ENCODE data around the gene SKAP2. TPM values are rescaled to one million over a fixed set of nuclear protein-coding genes. Genes with fewer than 3 reads are reported as not detected.

Gene SKAP2
- polyA plus RNA-seq, 1 donor from 2014 or later, result 3.6 TPM

DNA sequence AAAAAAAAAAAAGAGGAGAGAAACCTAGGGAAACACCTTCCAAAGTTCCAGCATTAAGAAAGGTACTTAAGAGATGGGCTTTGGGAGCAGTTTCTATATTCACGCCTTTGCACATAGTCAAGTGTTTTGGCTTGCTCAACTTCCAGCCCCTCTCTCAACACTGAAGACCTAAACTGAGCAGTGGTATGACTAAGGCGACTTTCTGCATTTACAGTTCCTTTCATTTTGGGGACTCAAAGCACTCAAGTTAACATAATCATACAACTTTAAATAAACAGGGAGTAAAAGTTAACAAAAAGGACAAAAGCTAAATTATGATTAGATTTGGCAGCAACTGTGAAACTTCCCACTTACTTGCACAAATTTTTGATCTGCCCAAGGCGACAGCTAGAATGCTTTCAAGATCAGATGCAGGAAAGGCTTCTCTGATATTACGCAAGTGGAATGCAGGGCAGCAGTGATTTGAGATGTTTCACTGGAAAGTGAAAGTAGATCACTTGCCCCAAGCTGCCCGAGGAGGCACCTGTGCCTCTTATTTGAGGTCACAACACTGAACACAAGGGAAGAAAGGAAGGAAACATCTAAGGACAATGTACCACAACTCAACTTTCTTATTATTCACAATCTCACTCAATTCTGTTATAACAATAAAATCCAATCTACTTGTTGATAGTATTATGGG, 199.5 kb downstream of the SKAP2 start:
- peak overlapping the region; percentile 72 for H3K27ac ChIP-seq (ENCODE audit: low read length)
- no peak overlapping the region for H3K4me2 ChIP-seq (ENCODE audit: low read length)
- H3K27me3 ChIP-seq (ENCODE audit: insufficient read depth, low read depth, low read length), result no peaks in the 10 kb centered on the region
- no peaks in the 10 kb centered on the region for H3K79me2 ChIP-seq (replicated peaks; ENCODE audit: insufficient read depth, low read length)
- no peaks in the 10 kb centered on the region for H3F3A ChIP-seq (ENCODE audit: insufficient read depth, low read length, poor library complexity, severe bottlenecking)
- no peaks in the 10 kb centered on the region for H3K9me2 ChIP-seq (ENCODE audit: insufficient read depth, low read length)
- TF ChIP-seq TAF1 (IDR thresholded peaks at IDR 0.05; ENCODE audit: low read depth), result no peak
- no peak for TF ChIP-seq RAD21 (conservative IDR thresholded peaks at IDR 0.05)
- TF ChIP-seq MXI1 (conservative IDR thresholded peaks at IDR 0.05; ENCODE audit: poor library complexity, severe bottlenecking), result no peak
- TF ChIP-seq, protein P1, sequence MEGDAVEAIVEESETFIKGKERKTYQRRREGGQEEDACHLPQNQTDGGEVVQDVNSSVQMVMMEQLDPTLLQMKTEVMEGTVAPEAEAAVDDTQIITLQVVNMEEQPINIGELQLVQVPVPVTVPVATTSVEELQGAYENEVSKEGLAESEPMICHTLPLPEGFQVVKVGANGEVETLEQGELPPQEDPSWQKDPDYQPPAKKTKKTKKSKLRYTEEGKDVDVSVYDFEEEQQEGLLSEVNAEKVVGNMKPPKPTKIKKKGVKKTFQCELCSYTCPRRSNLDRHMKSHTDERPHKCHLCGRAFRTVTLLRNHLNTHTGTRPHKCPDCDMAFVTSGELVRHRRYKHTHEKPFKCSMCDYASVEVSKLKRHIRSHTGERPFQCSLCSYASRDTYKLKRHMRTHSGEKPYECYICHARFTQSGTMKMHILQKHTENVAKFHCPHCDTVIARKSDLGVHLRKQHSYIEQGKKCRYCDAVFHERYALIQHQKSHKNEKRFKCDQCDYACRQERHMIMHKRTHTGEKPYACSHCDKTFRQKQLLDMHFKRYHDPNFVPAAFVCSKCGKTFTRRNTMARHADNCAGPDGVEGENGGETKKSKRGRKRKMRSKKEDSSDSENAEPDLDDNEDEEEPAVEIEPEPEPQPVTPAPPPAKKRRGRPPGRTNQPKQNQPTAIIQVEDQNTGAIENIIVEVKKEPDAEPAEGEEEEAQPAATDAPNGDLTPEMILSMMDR (IDR thresholded peaks at IDR 0.05; ENCODE audit: poor library complexity, severe bottlenecking), result no peak
- no peak for TF ChIP-seq EZH2 (IDR thresholded peaks at IDR 0.05; ENCODE audit: borderline replicate concordance, insufficient read depth, low read length, poor library complexity, severe bottlenecking)
- TF ChIP-seq EP300 (conservative IDR thresholded peaks at IDR 0.05; ENCODE audit: poor library complexity, severe bottlenecking), result no peak
- TF ChIP-seq, protein P2, sequence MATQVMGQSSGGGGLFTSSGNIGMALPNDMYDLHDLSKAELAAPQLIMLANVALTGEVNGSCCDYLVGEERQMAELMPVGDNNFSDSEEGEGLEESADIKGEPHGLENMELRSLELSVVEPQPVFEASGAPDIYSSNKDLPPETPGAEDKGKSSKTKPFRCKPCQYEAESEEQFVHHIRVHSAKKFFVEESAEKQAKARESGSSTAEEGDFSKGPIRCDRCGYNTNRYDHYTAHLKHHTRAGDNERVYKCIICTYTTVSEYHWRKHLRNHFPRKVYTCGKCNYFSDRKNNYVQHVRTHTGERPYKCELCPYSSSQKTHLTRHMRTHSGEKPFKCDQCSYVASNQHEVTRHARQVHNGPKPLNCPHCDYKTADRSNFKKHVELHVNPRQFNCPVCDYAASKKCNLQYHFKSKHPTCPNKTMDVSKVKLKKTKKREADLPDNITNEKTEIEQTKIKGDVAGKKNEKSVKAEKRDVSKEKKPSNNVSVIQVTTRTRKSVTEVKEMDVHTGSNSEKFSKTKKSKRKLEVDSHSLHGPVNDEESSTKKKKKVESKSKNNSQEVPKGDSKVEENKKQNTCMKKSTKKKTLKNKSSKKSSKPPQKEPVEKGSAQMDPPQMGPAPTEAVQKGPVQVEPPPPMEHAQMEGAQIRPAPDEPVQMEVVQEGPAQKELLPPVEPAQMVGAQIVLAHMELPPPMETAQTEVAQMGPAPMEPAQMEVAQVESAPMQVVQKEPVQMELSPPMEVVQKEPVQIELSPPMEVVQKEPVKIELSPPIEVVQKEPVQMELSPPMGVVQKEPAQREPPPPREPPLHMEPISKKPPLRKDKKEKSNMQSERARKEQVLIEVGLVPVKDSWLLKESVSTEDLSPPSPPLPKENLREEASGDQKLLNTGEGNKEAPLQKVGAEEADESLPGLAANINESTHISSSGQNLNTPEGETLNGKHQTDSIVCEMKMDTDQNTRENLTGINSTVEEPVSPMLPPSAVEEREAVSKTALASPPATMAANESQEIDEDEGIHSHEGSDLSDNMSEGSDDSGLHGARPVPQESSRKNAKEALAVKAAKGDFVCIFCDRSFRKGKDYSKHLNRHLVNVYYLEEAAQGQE (IDR thresholded peaks at IDR 0.05; ENCODE audit: borderline replicate concordance), result no peak
- no peak for TF ChIP-seq POLR2AphosphoS5 (IDR thresholded peaks at IDR 0.05)
- no peak for TF ChIP-seq SMC3 (conservative IDR thresholded peaks at IDR 0.05; ENCODE audit: poor library complexity)
- no peaks in the 10 kb centered on the region for H3K36me3 ChIP-seq (ENCODE audit: insufficient read depth, low read length)
- no peaks in the 10 kb centered on the region for H3K9me3 ChIP-seq (ENCODE audit: low read length)
- H3K9ac ChIP-seq (ENCODE audit: low read length), result no peak overlapping the region
- no peak overlapping the region for H3K4me3 ChIP-seq (ENCODE audit: low read length)
- H2AFZ ChIP-seq (ENCODE audit: low read depth, low read length), result no peak overlapping the region
- H4K20me1 ChIP-seq (ENCODE audit: insufficient read depth), result no peaks in the 10 kb centered on the region

DNA sequence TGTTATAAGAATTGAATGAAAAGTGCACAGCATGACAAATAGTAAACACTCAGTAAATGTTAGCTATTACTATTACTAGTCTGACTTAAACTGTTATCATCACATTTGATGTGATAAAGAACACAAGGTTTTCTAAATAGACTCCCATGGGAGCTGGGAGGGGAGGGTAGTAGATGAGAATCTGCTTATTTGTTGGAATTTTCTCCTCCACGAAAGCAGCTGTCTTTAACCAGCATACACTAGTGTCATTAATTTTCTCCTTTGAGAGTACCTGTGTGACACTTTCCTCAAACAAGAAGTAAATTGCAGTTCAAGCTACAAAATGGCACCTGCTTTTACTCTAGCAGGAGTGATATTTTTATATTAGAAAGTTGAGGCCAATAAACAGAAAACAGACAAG, 200.1 kb downstream of the SKAP2 start:
- no peak overlapping the region for H2AFZ ChIP-seq (ENCODE audit: low read depth, low read length)
- no peaks in the 10 kb centered on the region for H4K20me1 ChIP-seq (ENCODE audit: insufficient read depth)
- TF ChIP-seq RAD21 (conservative IDR thresholded peaks at IDR 0.05) (peak; percentile 9), EP300 (conservative IDR thresholded peaks at IDR 0.05; ENCODE audit: poor library complexity, severe bottlenecking) (peak; percentile 65), MXI1 (conservative IDR thresholded peaks at IDR 0.05; ENCODE audit: poor library complexity, severe bottlenecking) (no peak), POLR2AphosphoS5 (IDR thresholded peaks at IDR 0.05) (peak; percentile 63), SMC3 (conservative IDR thresholded peaks at IDR 0.05; ENCODE audit: poor library complexity) (no peak)
- TF ChIP-seq, protein P2 (IDR thresholded peaks at IDR 0.05; ENCODE audit: borderline replicate concordance), result no peak
- H3K4me3 ChIP-seq (ENCODE audit: low read length), result peak overlapping the region; percentile 6
- H3K27me3 ChIP-seq (ENCODE audit: insufficient read depth, low read depth, low read length), result no peaks in the 10 kb centered on the region
- H3F3A ChIP-seq (ENCODE audit: insufficient read depth, low read length, poor library complexity, severe bottlenecking), result no peaks in the 10 kb centered on the region
- no peaks in the 10 kb centered on the region for H3K36me3 ChIP-seq (ENCODE audit: insufficient read depth, low read length)
- peak overlapping the region; percentile 34 for H3K9ac ChIP-seq (ENCODE audit: low read length)
- H3K9me2 ChIP-seq (ENCODE audit: insufficient read depth, low read length), result no peaks in the 10 kb centered on the region
- H3K27ac ChIP-seq (ENCODE audit: low read length), result peak overlapping the region; percentile 72
- no peak overlapping the region for H3K4me2 ChIP-seq (ENCODE audit: low read length)
- H3K9me3 ChIP-seq (ENCODE audit: low read length), result no peaks in the 10 kb centered on the region
- H3K79me2 ChIP-seq (replicated peaks; ENCODE audit: insufficient read depth, low read length), result no peaks in the 10 kb centered on the region
